ENCODE data around the gene FRMD6. TPM values are rescaled to one million over a fixed set of nuclear protein-coding genes. Genes with fewer than 3 reads are reported as not detected.
"Not testable (repeated sequence)": the region's sequence is repeated elsewhere in the genome, so short reads cannot be mapped to it uniquely, and the experiment has no call there.

FRMD6 gene
- total RNA-seq, 1 donor from 2014 or later: 136 TPM

DNA sequence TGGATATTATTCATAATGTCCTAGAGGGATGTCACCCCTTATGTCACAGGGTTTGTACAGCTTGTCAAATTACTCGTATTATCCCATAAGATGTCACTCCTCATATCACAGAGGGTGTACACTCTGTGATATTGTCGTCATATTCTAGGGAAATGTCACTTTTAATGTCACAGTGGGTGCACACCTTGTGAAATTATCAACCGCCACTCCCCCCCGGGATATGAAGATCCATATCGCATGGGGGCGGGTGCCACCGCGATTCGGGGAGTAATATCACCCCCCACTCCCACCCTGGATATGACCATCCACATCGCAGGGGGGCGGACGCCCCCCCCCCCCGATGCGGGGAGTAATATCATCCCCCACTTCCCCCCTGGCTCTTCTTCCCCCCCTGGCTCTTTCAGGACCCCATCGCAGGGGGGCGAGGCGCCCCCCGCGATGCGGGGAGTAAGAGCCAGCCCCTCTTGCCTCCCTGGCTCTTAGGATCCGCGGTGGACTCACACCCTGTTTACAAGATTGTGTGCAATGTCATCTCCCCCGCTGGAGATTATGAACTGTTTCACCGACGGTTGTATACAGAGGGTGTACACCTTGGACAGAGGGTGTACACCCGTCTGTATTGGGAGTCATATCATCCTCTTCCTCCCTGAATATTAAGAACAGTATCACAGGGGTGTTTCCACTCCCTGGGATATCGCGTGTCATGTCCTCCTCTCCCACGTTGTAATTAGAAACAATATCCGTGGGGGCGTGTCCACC is 92.8 kb downstream of the FRMD6 start:
- FAIRE-seq: no peak
- Histone ChIP-seq H3K27me3 (ENCODE audit: control insufficient read depth, insufficient read depth, low read length) (no peaks in the 10 kb centered on the region), H3K36me3 (ENCODE audit: control insufficient read depth, insufficient read depth, low read length) (no peaks in the 10 kb centered on the region)

DNA sequence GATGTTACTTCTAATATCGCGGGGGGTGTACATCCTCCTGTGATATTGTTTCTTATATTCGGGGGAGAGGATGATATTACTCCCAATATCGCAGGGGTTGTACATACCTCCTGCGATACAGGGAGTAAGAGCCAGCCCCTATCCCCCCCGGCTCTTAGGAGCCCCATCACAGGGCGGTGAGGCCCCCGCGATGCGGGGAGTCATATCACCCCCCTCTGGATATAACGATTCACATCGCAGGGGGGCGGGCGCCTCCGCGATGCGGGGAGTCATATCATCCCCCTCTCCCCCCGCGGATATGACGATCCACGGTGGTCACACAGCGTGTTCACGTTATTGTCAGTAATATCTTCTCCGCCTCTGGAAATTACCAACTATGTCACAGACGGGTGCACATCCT is 95.1 kb downstream of the FRMD6 start:
- not testable (repeated sequence) for H3K27me3 ChIP-seq (ENCODE audit: control insufficient read depth, insufficient read depth, low read length); H3K4me3 ChIP-seq (ENCODE audit: low read depth, low read length); H3K36me3 ChIP-seq (ENCODE audit: control insufficient read depth, insufficient read depth, low read length); FAIRE-seq; DNase-seq (ENCODE audit: low read depth)

More for the DNA sequence above, 92.8 kb downstream of the FRMD6 start:
- DNase-seq (ENCODE audit: low read depth): no peak
- TF ChIP-seq, protein P1, sequence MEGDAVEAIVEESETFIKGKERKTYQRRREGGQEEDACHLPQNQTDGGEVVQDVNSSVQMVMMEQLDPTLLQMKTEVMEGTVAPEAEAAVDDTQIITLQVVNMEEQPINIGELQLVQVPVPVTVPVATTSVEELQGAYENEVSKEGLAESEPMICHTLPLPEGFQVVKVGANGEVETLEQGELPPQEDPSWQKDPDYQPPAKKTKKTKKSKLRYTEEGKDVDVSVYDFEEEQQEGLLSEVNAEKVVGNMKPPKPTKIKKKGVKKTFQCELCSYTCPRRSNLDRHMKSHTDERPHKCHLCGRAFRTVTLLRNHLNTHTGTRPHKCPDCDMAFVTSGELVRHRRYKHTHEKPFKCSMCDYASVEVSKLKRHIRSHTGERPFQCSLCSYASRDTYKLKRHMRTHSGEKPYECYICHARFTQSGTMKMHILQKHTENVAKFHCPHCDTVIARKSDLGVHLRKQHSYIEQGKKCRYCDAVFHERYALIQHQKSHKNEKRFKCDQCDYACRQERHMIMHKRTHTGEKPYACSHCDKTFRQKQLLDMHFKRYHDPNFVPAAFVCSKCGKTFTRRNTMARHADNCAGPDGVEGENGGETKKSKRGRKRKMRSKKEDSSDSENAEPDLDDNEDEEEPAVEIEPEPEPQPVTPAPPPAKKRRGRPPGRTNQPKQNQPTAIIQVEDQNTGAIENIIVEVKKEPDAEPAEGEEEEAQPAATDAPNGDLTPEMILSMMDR (IDR thresholded peaks at IDR 0.05; ENCODE audit: insufficient read depth, low read length, severe bottlenecking): no peak
- H3K4me3 ChIP-seq (ENCODE audit: low read depth, low read length): no peak overlapping the region

DNA sequence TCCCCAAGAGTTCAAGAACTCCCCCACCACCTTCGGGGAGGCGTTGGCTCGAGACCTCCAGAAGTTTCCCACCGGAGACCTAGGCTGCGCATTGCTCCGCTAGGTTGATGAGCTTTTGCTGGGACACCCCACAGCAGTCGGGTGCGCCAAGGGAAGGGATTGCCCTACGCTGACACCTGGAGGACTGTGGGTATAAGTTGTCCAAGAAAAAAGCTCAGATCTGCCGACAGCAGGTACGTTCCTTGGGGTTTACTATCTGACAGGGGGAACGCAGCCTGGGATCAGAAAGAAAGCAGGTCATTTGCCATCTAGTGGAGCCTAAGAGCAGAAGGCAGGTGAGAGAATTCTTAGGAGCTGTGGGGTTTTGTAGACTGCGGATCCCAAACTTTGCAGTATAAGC is 98.8 kb downstream of the FRMD6 start:
- no peaks in the 10 kb centered on the region for H3K27me3 ChIP-seq (ENCODE audit: control insufficient read depth, insufficient read depth, low read length)
- H3K4me3 ChIP-seq (ENCODE audit: low read depth, low read length): no peak overlapping the region
- H3K36me3 ChIP-seq (ENCODE audit: control insufficient read depth, insufficient read depth, low read length): no peaks in the 10 kb centered on the region
- FAIRE-seq (no peak), DNase-seq (ENCODE audit: low read depth) (no peak)
- TF ChIP-seq, protein P1 (IDR thresholded peaks at IDR 0.05; ENCODE audit: insufficient read depth, low read length, severe bottlenecking): no peak

DNA sequence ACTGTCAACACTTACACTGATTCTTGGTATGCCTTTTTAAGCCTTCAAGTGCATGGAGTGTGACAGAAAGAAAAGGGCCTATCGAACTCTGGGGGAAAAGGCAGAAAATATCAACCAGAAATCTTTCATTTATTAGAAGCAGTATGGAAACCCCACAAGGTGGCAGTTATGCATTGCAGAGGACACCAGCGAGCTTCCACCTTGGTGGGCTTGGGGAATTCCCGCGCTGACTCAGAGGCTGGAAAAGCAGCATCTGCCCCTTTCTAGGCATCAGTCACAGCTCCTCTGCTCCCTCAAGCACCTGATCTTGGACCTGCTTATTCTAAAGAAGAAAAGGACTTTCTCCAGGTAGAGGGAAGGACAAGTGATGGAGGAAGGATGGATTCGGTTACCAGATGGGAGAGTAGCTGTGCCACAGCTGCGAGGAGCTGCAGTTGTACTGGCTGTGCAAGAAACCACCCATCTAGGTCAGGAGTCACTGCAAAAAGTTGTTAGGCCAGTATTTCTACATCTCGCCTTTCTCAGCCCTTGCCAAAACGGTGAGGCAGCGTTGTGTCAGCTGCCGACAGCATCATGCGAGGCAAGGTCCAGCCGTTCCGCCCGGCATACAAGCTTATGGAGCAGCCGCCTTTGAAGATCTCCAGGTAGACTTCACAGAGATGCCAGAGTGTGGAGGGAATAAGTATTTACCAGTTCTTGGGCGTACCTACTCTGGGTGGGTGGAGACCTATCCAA is 100.1 kb downstream of the FRMD6 start:
- H3K27me3 ChIP-seq (ENCODE audit: control insufficient read depth, insufficient read depth, low read length); H3K36me3 ChIP-seq (ENCODE audit: control insufficient read depth, insufficient read depth, low read length); H3K4me3 ChIP-seq (ENCODE audit: low read depth, low read length); FAIRE-seq: not testable (repeated sequence)
- DNase-seq (ENCODE audit: low read depth): peak; percentile 95

DNA sequence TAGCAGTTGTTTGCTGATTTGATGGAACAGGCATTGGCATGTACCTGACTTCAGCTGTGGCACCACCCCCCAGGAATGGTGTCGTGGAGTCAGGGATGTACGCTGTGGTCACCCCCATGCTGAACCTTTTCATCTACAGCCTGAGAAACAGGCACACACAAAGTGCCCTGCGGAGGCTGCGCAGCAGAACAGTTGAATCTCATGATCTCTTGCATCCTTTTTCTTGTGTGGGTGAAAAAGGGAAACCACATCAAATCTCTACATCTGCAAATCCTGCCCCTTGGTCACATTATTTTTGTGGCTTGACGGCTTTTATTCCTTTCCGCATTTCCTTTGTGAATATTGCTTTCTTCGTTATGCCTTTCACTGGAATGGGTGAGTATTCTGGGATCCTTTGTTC is 106.0 kb downstream of the FRMD6 start:
- H3K4me3 ChIP-seq (ENCODE audit: low read depth, low read length); H3K36me3 ChIP-seq (ENCODE audit: control insufficient read depth, insufficient read depth, low read length); DNase-seq (ENCODE audit: low read depth); FAIRE-seq; H3K27me3 ChIP-seq (ENCODE audit: control insufficient read depth, insufficient read depth, low read length): not testable (repeated sequence)

DNA sequence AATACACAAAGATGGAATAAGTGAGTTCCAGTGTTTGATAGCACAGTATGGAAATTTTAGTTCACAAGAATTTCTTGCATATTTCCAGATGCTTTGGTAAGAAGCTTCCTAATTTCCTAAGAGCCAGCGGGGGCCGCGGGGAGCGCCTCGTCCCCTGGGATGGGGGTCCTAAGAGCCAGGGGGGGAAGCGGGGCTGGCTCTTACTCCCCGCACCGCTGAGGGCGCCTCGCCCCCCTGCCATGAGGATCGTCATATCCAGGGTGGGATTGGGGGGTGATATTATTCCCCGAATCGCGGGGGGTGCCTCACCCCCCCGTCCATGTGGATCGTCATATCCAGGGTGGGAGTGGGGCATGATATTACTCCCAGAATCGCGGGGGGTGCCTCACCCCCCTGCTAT is 108.2 kb downstream of the FRMD6 start:
- Histone ChIP-seq H3K36me3 (ENCODE audit: control insufficient read depth, insufficient read depth, low read length) (no peaks in the 10 kb centered on the region), H3K27me3 (ENCODE audit: control insufficient read depth, insufficient read depth, low read length) (no peaks in the 10 kb centered on the region), H3K4me3 (ENCODE audit: low read depth, low read length) (no peak overlapping the region)
- TF ChIP-seq, protein P1 (IDR thresholded peaks at IDR 0.05; ENCODE audit: insufficient read depth, low read length, severe bottlenecking): no peak
- no peak for DNase-seq (ENCODE audit: low read depth)
- no peak for FAIRE-seq

DNA sequence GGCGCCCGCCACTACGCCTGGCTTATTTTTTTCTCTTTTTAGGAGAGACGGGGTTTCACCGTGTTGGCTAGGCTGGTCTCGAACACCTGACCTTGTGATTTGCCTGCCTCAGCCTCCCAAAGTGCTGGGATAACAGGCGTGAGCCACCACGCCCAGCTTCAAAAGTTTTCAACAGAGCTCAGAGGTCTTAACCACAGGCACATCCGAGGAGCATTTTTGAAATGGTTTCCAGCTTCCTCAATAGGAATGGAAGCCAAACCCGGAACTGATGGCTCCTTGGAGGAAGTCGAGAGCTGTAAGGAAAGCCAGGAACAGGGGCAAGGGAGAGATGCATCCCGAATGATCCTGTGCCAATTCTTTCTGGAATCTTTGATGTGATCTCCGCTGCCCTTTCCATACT is 114.0 kb downstream of the FRMD6 start:
- H3K36me3 ChIP-seq (ENCODE audit: control insufficient read depth, insufficient read depth, low read length); DNase-seq (ENCODE audit: low read depth); H3K4me3 ChIP-seq (ENCODE audit: low read depth, low read length); H3K27me3 ChIP-seq (ENCODE audit: control insufficient read depth, insufficient read depth, low read length); FAIRE-seq: not testable (repeated sequence)

DNA sequence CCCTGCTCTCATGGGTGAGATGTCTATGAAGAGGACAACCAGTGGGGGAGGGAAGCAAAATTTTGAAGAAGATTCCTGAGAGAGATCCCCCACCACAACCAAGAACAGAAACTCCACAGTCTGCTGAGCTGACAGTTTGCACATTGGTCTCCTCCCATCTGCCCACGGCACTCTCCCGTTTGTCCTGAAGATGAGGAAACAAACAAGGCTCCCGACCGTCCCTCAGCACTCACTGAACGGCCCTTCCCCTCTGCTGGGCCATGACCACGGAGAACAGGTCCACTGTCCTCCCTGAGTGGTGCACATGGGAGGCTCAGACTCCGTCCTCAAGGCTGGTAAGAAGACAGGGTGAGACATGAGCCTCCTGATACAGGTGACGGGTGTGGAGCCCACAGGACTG is 114.9 kb downstream of the FRMD6 start:
- not testable (repeated sequence) for DNase-seq (ENCODE audit: low read depth); H3K27me3 ChIP-seq (ENCODE audit: control insufficient read depth, insufficient read depth, low read length); H3K4me3 ChIP-seq (ENCODE audit: low read depth, low read length); H3K36me3 ChIP-seq (ENCODE audit: control insufficient read depth, insufficient read depth, low read length); FAIRE-seq

DNA sequence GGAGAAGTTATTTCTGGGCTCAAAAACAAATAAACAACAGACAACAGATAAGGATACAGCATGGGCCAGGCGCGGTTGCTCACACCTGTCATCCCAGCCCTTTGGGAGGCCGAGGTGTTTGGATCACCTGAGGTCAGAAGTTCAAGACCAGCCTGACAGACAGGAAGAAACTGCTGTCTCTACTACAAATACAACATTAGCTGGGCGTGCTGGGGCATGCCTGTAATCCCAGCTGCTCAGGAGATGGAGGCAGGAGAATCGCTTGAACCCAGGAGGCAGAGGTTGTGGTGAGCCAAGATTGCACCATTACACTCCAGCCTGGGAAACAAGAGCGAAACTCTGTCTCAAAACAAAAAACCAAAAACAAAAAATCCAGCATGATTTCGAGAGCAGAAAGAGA is 117.6 kb downstream of the FRMD6 start:
- not testable (repeated sequence) for FAIRE-seq; H3K36me3 ChIP-seq (ENCODE audit: control insufficient read depth, insufficient read depth, low read length); DNase-seq (ENCODE audit: low read depth); H3K27me3 ChIP-seq (ENCODE audit: control insufficient read depth, insufficient read depth, low read length); H3K4me3 ChIP-seq (ENCODE audit: low read depth, low read length)

Data from bronchial epithelial cell (primary cell).